HG03103 (cell line): ENCODE measurements around the gene ACACA.

Experiments used
- ATAC-seq: cut with Tn5 transposase; IDR thresholded peaks from one replicate; pipeline ENCODE4 v1.9.1; 2021; ENCODE audit warnings: low read depth; ENCODE audit not compliant: unreplicated experiment

Gene ACACA

GRCh38 chr17:37299257-37299980 is 107.2 kb downstream of the ACACA start:
- no peak for ATAC-seq

DNA sequence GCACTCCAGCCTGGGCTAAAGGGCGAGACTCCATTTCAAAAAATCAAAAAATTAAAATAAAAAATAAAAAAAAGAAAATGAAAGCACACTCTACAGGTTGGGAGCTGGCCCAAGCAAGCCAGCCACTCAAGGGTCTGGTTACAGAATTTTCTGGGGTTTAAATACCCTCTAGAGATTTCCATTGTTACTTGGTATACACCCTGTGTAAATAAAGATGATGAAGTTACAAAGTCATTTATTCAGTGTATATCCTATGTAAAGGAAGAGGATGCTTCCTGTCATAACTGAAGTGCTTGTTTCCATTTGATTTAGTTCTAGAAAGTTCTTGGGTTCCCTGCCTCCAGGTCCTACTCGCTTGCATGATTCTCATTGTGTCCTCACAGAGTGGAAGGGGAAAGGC is 110.7 kb downstream of the ACACA start:
- no peak for ATAC-seq

- no peak for ATAC-seq
These were observed 111.7 kb downstream of the ACACA start for GRCh38 chr17:37294888-37295287.

- ATAC-seq: no peak
These were observed 112.9 kb downstream of the ACACA start for GRCh38 chr17:37293770-37294169.

GRCh38 chr17:37292429-37293139 is 114.1 kb downstream of the ACACA start:
- no peak for ATAC-seq

GRCh38 chr17:37291351-37291750 is 115.3 kb downstream of the ACACA start:
- no peak for ATAC-seq

- no peak for ATAC-seq
These were observed 120.2 kb downstream of the ACACA start for GRCh38 chr17:37286430-37286829.

DNA sequence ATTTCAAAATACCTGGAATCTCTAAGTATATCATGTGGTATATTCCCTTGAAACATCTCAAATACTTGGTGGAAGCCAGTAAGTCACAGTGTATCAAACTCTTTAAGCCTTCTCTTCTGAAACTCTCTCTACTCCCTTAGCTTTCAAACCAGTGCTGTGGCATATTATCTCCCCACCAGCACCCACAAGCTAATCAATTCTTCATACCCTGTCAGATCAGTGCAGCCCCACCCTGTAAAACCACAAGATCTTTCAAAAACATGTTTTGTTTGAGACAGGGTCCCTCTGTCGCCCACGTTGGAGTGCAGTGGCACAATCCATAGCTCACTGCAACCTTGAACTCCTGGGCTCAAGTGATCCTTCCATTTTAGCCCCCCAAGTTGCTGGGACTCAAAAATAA is 122.4 kb downstream of the ACACA start:
- no peak for ATAC-seq

- ATAC-seq: no peak
These were observed 123.1 kb downstream of the ACACA start for GRCh38 chr17:37283414-37283961.

GRCh38 chr17:37280841-37281240 is 125.8 kb downstream of the ACACA start:
- ATAC-seq: no peak

- ATAC-seq: no peak
These were observed 128.3 kb downstream of the ACACA start for GRCh38 chr17:37278247-37278894.

- ATAC-seq: no peak
These were observed 130.2 kb downstream of the ACACA start for GRCh38 chr17:37276475-37276874.

- ATAC-seq: no peak
These were observed 132.2 kb downstream of the ACACA start for GRCh38 chr17:37274461-37274860.

DNA sequence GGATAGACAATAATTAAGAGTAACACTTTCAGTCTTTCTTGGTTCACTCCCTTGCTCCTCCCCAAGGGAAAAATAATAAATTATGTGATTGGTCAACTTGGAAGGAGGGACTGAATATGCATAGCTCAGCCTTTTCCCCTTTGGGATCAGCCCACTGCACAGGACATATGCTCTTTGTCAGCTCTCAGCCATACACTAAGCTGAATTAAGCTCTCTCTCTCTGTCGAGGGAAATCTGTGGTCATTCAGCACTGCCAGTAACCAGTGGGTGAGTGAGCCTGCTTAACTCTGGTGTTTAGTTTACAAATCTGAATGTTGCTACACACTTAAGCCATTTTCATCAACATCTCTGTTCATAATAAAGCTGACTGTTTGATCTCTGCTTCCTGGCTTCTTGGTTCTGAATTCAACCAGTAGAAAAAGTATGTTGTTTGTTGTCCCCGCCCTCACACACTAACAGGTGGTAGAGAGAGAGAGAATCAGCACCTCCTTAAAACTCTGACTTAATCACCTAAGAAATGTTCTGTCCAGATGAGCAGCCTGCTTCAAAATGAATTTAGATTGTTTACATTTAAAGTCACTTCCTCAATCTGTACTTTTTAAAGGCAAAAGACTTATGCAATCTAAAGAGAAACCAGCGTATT is 133.1 kb downstream of the ACACA start:
- ATAC-seq: no peak

GRCh38 chr17:37265446-37266173 is 141.0 kb downstream of the ACACA start:
- ATAC-seq: no peak

- ATAC-seq: no peak
These were observed 145.3 kb downstream of the ACACA start for GRCh38 chr17:37261286-37261685.

DNA sequence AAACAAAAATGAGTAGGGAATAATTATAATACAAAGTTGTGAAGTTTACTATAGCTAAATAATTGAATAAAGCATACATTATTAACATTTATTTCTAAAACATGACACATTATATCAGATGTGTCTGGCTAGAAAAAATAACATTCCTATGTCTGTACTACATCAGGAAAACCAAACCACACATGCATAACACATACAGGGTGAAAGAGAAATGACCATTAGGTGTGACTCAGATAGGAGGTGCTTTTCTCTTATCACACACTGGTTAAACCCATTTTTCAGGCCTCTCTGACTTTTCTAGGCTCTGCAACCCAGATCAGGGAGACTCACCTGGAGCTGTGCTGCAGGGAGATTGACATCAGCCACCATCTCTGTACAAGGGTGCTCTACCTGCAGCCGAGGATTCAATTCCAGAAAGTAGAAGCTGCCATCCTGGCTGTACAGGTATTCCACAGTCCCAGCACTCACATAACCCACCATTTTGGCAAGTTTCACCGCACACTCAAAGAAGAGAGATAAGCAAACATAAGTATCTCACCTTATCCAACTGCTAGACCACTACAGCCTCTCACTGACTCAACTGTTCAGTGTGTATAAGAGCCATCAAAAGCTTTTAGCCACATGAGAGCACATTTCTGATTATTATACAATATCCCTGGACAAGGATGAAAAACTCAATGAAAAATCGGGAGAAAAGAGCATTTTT is 147.5 kb downstream of the ACACA start:
- no peak for ATAC-seq

GRCh38 chr17:37256627-37257026 is 150.0 kb downstream of the ACACA start:
- no peak for ATAC-seq

DNA sequence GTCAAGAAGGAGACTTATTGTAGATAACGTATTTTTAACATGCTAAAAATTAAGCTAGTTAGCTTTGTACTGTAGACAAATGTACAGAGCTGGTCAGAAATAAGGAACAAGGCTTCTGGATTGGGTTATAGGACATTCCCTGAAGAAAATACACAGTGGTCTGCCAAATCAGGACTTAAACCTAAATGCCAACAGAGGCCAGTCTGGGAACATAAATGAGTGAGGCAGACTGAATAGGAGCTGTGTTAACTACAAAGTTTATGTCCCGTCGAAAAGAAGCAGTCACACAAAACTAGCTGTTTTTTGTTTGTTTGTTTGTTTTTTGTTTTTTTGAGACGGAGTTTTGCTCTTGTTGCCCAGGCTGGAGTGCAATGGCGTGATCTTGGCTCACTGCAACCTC is 151.2 kb downstream of the ACACA start:
- ATAC-seq: no peak

GRCh38 chr17:37247825-37248224 is 158.8 kb downstream of the ACACA start:
- ATAC-seq: no peak
